Activated CD4-positive, alpha-beta T cell treated with anti-CD3 and anti-CD28 coated beads for 4 hours (primary cell): Measurements from ENCODE around the gene DAP.

Source experiments
- DNase-seq, 2 donors: peaks; one replicate each; pipeline ENCODE4 v3.0.0-alpha.2; 2020

The DAP gene

DNA sequence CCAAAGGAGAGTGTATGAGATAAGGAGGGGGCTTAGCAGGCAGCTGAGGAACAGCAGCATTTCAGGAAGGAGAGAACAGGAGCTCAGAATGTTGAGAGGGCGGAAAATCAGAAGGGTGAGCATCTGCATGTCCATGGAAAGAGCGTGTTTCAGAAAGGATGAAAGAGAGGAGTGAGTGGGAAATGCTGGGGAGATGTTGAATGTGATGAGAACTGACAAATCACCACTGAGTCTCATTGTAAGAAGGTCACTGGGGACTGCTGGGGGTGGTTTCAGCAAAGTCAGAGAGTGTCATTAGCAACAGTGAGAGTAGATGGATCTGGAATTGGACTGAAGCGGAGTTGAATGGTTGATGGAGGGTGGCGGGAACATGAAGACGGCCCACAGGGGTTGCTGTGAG, 131.4 kb downstream of the DAP start:
- no peak for DNase-seq
